Measurements from ENCODE around the gene SYTL3. TPM values are rescaled to one million over a fixed set of nuclear protein-coding genes. Genes with fewer than 3 reads are reported as not detected.

SYTL3 gene
- total and polyA plus RNA-seq, 10 of the 15 experiments (the other 5 are each of a cell fraction or from before 2014, with no cell fraction given) = 3.3 to 12.1 (median 6.9) TPM

DNA sequence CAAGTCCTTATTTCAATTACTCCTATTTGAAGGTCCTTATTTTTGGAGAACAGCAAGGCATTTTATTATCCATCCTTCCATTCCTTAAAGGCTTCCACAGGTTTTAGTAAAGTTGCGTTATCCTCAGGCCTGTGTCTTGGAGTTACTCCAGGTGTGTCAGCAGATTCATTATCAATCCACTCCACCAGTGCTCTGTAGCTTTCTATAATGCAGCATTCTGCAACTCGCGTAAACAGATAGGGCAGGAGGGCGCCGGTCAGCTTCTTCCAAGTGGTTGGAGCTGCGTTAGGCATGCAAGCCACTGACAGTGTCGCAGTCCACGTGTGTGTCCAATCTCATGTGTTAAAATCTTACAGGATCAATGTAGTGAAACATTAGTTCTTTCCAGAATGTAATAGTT is 75.8 kb downstream of the SYTL3 start (continued):
- TF ChIP-seq, protein P1, sequence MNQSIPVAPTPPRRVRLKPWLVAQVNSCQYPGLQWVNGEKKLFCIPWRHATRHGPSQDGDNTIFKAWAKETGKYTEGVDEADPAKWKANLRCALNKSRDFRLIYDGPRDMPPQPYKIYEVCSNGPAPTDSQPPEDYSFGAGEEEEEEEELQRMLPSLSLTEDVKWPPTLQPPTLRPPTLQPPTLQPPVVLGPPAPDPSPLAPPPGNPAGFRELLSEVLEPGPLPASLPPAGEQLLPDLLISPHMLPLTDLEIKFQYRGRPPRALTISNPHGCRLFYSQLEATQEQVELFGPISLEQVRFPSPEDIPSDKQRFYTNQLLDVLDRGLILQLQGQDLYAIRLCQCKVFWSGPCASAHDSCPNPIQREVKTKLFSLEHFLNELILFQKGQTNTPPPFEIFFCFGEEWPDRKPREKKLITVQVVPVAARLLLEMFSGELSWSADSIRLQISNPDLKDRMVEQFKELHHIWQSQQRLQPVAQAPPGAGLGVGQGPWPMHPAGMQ (IDR thresholded peaks at IDR 0.05; ENCODE audit: borderline replicate concordance) = no peak
- TF ChIP-seq MTA2 (IDR thresholded peaks at IDR 0.05; ENCODE audit: low read depth) (no peak), NR2C2 (IDR thresholded peaks at IDR 0.05; ENCODE audit: borderline replicate concordance, control insufficient read depth, insufficient read length, low read depth) (no peak), RUNX3 (IDR thresholded peaks at IDR 0.05; ENCODE audit: low read length) (no peak)
- TF ChIP-seq, protein P2, sequence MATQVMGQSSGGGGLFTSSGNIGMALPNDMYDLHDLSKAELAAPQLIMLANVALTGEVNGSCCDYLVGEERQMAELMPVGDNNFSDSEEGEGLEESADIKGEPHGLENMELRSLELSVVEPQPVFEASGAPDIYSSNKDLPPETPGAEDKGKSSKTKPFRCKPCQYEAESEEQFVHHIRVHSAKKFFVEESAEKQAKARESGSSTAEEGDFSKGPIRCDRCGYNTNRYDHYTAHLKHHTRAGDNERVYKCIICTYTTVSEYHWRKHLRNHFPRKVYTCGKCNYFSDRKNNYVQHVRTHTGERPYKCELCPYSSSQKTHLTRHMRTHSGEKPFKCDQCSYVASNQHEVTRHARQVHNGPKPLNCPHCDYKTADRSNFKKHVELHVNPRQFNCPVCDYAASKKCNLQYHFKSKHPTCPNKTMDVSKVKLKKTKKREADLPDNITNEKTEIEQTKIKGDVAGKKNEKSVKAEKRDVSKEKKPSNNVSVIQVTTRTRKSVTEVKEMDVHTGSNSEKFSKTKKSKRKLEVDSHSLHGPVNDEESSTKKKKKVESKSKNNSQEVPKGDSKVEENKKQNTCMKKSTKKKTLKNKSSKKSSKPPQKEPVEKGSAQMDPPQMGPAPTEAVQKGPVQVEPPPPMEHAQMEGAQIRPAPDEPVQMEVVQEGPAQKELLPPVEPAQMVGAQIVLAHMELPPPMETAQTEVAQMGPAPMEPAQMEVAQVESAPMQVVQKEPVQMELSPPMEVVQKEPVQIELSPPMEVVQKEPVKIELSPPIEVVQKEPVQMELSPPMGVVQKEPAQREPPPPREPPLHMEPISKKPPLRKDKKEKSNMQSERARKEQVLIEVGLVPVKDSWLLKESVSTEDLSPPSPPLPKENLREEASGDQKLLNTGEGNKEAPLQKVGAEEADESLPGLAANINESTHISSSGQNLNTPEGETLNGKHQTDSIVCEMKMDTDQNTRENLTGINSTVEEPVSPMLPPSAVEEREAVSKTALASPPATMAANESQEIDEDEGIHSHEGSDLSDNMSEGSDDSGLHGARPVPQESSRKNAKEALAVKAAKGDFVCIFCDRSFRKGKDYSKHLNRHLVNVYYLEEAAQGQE (IDR thresholded peaks at IDR 0.05; ENCODE audit: low read depth, low read length) = no peak
- TF ChIP-seq, protein P3, sequence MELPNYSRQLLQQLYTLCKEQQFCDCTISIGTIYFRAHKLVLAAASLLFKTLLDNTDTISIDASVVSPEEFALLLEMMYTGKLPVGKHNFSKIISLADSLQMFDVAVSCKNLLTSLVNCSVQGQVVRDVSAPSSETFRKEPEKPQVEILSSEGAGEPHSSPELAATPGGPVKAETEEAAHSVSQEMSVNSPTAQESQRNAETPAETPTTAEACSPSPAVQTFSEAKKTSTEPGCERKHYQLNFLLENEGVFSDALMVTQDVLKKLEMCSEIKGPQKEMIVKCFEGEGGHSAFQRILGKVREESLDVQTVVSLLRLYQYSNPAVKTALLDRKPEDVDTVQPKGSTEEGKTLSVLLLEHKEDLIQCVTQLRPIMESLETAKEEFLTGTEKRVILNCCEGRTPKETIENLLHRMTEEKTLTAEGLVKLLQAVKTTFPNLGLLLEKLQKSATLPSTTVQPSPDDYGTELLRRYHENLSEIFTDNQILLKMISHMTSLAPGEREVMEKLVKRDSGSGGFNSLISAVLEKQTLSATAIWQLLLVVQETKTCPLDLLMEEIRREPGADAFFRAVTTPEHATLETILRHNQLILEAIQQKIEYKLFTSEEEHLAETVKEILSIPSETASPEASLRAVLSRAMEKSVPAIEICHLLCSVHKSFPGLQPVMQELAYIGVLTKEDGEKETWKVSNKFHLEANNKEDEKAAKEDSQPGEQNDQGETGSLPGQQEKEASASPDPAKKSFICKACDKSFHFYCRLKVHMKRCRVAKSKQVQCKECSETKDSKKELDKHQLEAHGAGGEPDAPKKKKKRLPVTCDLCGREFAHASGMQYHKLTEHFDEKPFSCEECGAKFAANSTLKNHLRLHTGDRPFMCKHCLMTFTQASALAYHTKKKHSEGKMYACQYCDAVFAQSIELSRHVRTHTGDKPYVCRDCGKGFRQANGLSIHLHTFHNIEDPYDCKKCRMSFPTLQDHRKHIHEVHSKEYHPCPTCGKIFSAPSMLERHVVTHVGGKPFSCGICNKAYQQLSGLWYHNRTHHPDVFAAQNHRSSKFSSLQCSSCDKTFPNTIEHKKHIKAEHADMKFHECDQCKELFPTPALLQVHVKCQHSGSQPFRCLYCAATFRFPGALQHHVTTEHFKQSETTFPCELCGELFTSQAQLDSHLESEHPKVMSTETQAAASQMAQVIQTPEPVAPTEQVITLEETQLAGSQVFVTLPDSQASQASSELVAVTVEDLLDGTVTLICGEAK (IDR thresholded peaks at IDR 0.05; ENCODE audit: borderline replicate concordance) = no peak
- TF ChIP-seq, protein P4, sequence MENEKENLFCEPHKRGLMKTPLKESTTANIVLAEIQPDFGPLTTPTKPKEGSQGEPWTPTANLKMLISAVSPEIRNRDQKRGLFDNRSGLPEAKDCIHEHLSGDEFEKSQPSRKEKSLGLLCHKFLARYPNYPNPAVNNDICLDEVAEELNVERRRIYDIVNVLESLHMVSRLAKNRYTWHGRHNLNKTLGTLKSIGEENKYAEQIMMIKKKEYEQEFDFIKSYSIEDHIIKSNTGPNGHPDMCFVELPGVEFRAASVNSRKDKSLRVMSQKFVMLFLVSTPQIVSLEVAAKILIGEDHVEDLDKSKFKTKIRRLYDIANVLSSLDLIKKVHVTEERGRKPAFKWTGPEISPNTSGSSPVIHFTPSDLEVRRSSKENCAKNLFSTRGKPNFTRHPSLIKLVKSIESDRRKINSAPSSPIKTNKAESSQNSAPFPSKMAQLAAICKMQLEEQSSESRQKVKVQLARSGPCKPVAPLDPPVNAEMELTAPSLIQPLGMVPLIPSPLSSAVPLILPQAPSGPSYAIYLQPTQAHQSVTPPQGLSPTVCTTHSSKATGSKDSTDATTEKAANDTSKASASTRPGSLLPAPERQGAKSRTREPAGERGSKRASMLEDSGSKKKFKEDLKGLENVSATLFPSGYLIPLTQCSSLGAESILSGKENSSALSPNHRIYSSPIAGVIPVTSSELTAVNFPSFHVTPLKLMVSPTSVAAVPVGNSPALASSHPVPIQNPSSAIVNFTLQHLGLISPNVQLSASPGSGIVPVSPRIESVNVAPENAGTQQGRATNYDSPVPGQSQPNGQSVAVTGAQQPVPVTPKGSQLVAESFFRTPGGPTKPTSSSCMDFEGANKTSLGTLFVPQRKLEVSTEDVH (IDR thresholded peaks at IDR 0.05; ENCODE audit: low read depth, partially characterized antibody) = no peak

Data from GM12878 (cell line).